HG03565 (cell line): Measurements from ENCODE around the gene KAT2A.
"Not testable (repeated sequence)": the region's sequence is repeated elsewhere in the genome, so short reads cannot be mapped to it uniquely, and the experiment has no call there.

Source experiments
- ATAC-seq: cut with Tn5 transposase; IDR thresholded peaks from one replicate; pipeline ENCODE4 v1.9.1; 2021; ENCODE audit warnings: mild to moderate bottlenecking, moderate library complexity; ENCODE audit not compliant: unreplicated experiment

The KAT2A gene

GRCh38 chr17:42120770-42121769, at the start of gene KAT2A:
TSS of gene KAT2A (minus strand) at chr17:42121367. CDS start at chr17:42121304, 63 bp downstream.
- peak; percentile 53 for ATAC-seq

DNA sequence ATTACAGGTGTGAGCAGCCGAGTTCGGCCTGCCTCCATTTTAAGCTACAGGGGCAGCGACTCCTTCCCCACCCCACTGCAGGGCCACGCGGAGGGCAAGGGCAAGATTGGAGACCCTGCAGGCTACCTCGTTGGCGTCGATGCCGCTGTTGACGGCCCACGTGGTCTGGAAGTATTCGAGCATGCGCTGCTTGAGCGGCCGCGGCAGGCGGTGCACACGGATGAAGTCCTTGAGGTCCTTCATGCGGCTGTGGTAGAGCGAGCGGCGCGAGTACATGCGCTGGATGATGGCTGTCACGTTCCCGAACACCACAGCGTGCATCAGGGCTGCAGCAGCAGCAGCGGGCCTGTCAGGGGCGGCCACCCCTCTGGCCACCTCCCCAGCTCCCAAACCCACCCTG, 48.2 kb upstream of the KAT2A start:
- no peak for ATAC-seq

DNA sequence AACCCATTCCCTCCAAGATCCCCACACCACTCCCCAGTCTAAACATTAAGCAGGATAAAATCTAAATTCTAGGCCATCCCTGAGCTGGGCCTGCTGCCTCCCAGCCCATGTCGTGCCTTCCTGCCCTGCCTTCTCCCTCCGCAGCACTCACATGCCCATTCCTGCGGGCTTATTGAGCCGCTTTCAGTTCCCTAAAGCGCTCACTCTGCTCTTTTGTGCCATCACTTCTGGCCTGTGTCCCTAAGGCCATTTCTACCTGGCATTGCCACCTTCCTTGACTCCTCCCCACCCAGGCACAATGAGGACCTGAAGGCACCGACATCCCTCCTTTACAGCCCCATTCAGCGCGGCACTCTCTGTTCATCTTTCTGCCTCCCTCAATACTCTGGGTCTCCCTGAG, 46.6 kb upstream of the KAT2A start:
- no peak for ATAC-seq

DNA sequence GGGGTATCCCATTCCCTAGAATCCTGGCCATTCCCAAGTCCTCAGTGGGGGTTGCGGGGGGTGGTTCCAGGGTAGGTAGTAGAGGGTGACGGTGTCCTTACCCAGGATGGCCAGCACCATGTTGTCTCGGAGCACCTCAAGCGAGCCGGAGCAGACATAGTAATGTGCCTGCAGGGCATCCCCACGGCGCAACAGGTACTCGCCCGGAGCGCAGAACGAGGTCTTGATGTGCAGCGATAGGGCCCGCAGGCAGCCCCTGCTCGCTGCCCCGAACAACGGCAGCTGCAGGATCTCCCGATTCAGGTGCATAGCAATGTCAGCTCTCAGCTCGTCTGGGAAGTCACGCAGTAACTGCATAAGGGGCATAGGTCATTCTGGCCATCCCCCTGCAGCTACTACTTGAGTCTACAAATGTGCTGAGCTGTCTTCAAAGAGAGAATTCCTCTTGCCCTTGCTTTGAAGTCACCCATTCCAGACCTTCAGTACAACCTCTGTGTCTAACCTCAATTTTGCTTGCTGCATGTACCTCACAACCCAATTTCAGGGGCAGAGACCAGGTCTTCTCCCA, 45.1 kb upstream of the KAT2A start:
- ATAC-seq = no peak

GRCh38 chr17:42165751-42166150, 44.6 kb upstream of the KAT2A start:
- no peak for ATAC-seq

GRCh38 chr17:42163696-42164407, 42.7 kb upstream of the KAT2A start:
- no peak for ATAC-seq

DNA sequence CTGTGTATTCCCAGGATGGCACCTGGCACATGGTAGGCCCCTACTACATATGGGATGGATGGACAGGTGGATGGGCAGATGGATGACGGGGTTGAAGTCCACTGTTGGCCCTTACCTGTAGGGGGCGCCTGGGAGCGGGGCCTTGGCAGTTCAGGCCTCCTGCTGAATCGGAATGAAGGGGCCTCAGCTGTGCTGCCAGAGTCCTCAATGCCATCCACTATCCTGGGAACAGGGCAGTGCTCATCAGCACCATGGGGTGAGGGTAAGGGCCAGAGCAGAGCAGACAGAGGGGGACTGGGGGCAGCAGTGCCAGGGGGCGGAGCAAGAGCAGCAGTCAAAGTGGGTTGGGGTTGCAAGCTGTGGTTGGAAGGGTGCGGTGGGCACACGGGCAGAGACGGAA, 41.9 kb upstream of the KAT2A start:
- ATAC-seq = no peak

DNA sequence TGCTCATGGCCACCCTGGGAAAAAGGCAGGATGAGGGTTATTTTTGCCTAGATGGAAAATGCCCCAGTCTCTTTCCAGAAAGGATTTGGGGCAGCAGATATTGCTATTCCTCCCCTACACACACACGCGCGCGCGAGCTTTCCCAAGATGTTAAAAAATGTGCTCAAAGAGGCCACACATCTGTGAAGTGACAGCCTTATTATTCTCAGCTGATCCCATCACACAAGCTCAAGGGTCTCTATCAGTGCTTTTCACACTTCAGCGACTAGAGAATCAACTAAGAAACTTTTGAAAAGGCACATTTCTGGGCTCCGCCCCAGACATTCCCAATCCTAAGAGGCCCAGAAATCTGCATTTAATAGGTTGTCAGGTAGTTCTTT, 39.4 kb upstream of the KAT2A start:
- no peak for ATAC-seq

GRCh38 chr17:42159796-42160530, 38.8 kb upstream of the KAT2A start:
- no peak for ATAC-seq

DNA sequence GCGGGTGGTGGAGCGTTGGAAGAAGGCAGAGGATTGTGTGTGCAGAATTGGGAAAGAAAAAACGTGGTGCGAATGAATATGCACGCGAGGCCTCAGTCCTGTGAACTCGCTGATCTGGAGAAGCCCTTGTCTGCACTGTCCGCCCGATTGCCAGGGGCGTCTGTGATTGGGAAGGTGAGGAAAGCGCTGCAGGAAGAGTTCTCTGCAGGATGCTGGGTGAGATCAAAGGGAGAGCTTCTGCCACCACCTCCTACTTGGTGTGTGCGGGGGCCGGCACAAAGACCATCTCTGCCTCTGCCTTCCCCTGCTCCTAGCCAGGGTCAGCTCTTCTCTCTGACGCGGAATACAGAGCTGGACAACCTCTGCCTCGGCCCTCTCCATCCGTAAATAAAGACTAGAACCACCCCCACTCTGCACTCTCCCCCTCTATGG, 34.5 kb upstream of the KAT2A start:
- no peak for ATAC-seq

DNA sequence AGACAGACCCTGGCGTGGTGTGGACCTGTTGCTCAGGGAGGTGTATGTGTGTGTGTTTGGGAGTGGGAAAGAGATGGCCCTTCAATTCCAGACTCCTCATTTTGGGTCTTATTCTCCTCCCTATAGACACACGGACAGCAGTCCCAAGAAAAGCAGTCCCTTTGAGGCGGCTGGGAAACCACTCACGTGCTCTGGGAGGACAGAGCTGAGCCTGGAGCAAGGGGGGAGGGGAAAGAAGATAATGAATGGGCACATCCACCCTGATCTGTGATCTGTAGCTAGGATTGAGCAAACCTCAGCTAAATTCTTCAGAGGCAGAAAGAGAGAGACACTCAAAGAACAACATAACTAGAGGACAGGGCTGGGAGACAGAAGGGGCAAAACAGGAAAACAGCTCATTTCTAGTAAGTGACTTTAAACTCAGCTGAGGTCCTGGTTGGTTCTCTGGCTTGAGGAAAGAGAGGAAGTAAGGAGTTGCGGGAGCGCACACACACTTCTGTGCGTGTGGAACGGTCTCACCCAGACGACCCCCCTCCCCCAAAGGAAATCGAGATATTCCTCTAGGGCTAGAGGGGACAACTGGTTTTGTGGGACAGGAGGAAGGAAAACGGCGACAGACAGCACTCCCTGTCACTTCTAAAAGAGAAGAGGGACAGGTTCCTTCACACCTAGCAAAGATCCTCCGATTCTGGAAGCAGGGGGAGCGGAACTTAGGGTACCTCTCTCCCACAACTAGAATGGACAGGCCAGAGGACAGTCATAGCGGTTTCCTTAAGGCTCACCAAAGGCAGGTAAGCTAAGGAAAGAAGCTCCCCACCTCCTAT, 33.0 kb upstream of the KAT2A start:
- no peak for ATAC-seq

GRCh38 chr17:42146911-42147607, 25.9 kb upstream of the KAT2A start:
- no peak for ATAC-seq

DNA sequence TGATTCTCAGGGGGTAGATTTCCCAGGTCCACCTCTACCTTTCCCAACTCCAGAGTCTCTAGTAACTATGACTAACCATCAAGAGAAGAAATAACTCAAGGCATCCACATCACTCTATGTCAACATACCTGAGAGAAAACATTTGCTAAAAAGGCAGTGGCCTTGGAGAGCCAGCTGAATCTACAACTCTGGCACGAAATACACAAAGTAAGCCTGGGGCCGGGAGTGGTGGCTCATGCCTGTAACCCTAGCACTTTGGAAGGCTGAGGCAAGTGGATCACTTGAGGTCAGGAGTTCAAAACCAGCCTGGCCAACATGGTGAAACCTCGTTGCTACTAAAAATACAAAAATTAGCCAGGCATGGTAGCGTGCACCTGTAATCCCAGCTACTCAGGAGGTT, 22.0 kb upstream of the KAT2A start:
- not testable (repeated sequence) for ATAC-seq

GRCh38 chr17:42142371-42142896, 21.3 kb upstream of the KAT2A start:
- no peak for ATAC-seq

GRCh38 chr17:42141382-42141781, 20.2 kb upstream of the KAT2A start:
- no peak for ATAC-seq

DNA sequence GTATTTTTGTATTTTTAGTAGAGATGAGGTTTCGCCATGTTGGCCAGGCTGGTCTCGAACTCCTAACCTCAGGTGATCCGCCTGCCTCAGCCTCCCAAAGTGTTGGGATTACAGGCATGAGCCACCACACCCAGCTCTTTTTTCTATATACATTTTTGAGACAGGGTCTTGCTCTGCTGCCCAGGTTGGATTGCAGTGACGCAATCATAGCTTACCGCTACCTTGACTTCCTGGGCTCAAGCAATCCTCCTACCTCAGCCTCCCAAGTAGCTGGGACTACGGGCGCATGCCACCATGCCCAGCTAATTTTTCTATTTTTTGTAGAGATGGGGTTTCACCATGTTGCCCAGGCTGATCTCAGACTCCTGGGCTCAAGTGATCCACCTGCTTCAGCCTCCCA, 19.5 kb upstream of the KAT2A start:
- ATAC-seq = not testable (repeated sequence)

- no peak for ATAC-seq
Observed at GRCh38 chr17:42138749-42139492, 17.8 kb upstream of the KAT2A start.

GRCh38 chr17:42136654-42137051, 15.5 kb upstream of the KAT2A start:
- no peak for ATAC-seq
